HG02571 (cell line): Measurements from ENCODE around the gene CACNA1B.
"Not testable (repeated sequence)": the region's sequence is repeated elsewhere in the genome, so short reads cannot be mapped to it uniquely, and the experiment has no call there.

ENCODE experiments used
- ATAC-seq: cut with Tn5 transposase; IDR thresholded peaks from one replicate; pipeline ENCODE4 v1.9.1; 2021; ENCODE audit warnings: mild to moderate bottlenecking, moderate library complexity; ENCODE audit not compliant: unreplicated experiment

The CACNA1B gene

GRCh38 chr9:138010861-138011260, 133.3 kb downstream of the CACNA1B start:
- ATAC-seq = no peak

DNA sequence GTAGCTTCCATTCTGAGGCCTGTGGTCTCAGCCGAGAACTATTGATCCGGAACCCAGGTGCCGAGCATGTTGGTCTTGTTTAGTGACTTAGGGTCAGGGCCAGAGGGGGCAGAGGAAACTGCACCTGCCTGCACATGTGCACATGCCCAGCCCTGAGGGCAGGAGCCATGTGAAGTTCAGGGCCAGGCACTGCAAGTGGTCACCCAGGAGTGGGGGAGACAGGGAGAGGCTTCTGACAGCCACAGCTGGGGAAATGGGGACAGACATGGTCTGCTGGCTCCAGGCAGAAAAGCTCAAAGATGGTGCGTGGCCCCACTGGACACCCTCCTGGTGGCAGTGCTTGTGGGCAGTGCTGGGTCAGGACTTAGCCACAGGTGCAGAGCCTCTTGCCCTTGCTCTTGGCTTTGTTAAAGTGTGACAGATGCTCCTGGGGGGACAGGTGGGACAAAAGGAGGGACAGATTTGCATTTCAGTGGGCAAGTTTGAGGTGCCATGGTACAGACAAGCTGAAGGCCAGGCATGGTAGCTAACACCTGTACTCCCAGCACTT, 134.4 kb downstream of the CACNA1B start:
- no peak for ATAC-seq

DNA sequence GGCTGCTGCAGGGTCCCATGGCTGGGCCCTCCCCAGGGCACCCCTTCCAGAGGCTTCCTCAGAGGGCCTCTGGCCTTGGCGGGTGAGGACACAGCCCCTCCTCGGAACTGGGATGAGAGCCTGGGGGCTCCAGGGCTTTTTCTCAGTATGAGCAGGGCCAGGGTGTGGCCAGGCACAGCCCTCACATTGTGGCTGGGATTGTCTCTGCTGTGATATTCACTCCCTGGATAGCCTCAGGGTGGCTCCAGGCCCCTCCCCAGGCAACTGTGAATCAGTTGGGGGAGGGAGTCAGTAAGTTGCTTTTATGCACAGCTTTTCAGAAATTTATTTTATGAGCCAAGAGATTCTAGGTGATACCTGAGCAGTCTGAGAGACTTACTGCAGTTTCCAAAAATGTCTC, 135.7 kb downstream of the CACNA1B start:
- no peak for ATAC-seq

GRCh38 chr9:138013836-138014562, 136.4 kb downstream of the CACNA1B start:
- no peak for ATAC-seq

DNA sequence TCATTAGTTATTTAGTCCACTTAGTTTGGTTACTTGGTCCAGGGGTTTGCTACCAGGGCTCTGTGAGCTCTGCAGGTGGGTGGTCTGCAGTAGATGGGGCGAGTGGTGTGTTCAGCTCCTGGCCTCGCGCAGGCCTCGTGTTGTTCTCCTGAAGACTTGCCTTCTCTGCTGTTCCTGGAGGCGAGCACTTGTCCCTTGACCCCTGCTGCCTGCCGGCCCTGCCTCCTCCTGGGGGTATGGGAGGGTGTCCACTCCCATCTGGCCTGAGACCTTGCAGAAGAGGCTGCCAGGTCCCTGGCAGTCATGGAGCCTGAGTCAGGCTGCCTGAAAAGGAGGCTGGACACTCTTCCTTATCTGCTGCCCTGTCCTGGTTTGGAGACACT, 137.0 kb downstream of the CACNA1B start:
- no peak for ATAC-seq

DNA sequence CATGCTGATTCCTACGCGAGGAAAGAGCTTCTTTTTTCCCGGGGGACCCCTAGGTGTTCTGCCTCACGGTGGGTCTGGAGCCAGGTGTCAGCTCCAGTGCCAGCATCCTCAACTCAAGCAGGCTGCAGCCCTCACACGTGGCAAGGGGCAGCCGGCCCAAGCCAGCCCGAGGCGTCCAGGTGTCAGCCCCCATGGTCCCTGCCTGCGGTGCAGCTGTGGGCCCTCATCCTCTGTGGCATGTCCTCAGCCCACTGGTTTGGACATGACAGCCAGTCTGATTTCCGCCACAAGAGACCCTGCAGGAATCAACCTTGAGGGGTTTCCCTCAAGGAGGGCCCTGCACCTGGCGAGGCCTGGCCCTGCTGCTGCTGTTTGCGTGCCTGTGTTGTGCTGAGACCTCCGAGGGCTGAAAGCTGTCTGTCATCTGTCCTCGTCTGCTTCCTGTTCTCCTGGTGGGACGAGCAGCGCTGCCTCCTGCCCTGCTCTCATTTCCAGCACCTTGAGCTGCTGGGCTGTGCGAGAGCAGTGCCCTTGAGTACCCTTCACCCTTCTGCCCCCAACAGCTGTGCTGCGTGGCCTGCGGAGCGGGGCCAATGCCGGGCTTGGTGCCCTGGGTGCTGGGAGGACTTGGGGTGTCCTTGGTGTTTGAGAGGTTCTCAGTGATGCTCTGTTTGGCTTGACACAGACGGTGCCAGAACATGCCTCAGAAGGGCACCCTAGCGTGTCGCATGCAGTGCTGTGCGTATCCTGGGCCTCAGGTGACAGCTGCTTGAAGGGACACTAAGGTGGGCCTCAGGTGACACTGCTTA, 137.6 kb downstream of the CACNA1B start:
- no peak for ATAC-seq

- ATAC-seq = no peak
Observed at GRCh38 chr9:138016406-138017187, 139.0 kb downstream of the CACNA1B start.

DNA sequence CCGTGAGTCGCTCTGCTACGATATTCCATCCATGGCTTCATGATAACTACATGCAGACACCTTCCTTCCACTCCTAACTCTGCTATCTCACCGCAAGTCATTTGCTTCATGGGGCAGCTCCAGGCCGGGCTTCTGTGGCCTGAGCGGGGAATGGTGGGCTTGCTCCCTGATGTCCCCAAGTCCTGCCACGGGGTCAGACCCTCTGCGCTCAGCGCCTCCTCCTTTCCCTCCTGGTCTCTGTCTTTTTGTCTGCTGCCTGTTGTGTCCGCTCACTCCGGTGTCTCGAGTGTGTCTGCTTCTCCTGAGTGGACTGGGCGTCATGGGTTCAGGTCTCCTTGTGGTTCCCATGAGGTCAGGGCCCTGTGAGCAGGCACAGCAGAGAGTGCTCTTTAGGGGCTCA, 139.6 kb downstream of the CACNA1B start:
- ATAC-seq = no peak

DNA sequence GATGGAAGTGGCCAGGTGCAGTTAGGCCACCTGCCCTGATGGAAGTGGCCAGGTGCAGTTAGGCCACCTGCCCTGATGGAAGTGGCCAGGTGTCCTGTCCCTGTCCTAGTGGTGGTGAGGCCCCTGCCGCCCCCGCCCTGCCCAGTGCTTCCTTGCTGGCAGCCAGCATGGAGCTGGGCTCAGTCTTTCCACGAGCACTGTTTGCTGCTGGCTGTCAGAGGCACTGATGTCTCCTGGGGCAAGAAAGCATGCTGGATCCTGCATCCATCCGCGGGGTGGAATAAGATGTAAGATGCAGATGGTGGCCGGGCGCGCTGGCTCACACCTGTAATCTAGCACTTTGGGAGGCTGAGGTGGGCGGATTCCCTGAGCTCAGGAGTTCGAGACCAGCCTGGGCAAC, 141.9 kb downstream of the CACNA1B start:
- ATAC-seq = not testable (repeated sequence)

DNA sequence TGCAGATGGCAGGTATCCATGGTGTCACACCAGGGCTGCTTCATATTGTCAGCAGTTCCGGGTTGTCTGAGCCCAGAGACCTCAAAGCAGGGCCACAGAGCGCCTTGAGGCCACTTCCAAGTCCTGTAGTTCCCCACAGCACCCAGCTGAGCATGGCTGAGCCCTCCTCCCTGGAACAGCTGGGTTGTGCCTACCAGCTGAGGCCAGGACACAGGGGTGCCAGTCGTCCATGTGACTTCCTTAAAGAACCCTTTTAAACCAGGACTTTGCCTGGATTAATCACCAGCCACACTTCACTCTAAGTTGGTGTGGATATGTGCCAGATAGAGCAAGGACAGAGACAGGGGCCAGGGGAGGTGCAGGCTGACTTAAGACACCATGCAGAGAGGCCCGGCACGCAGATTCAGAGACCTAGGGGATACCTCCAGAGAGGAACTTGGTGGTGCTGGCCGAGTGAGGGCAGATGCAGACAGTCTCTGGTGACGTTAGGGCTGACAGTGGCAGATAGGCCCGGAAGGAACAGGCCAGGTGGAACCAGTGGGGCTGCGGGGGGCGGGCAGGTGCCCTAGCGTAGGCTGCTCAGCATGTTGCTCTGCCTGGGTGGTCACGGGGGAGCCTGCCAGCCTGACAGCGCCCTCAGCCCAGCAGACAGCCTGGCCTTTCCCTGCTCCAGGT, 142.7 kb downstream of the CACNA1B start:
- ATAC-seq = no peak

DNA sequence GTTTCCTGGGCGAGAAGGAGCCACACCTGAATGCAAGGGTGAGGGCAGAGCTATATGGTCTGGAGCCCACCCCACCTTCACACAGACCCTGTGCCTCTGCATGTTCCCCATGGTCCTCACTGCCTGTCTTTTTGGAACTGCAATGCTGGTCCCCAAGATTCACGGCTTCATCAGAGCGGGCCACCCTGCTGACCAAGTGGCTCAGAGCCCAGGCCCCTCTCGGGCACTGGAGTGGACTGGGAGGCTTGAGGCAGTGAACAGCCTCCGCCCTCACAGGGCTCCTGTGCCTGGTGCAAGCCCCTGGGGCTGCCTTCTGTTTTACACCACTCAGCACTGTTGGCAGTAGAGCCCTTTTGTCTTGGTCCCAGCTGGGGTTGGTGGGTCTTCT, 143.2 kb downstream of the CACNA1B start:
- no peak for ATAC-seq

- no peak for ATAC-seq
Observed at GRCh38 chr9:138021251-138022056, 143.9 kb downstream of the CACNA1B start.

- ATAC-seq = no peak
Observed at GRCh38 chr9:138022121-138022741, 144.6 kb downstream of the CACNA1B start.

DNA sequence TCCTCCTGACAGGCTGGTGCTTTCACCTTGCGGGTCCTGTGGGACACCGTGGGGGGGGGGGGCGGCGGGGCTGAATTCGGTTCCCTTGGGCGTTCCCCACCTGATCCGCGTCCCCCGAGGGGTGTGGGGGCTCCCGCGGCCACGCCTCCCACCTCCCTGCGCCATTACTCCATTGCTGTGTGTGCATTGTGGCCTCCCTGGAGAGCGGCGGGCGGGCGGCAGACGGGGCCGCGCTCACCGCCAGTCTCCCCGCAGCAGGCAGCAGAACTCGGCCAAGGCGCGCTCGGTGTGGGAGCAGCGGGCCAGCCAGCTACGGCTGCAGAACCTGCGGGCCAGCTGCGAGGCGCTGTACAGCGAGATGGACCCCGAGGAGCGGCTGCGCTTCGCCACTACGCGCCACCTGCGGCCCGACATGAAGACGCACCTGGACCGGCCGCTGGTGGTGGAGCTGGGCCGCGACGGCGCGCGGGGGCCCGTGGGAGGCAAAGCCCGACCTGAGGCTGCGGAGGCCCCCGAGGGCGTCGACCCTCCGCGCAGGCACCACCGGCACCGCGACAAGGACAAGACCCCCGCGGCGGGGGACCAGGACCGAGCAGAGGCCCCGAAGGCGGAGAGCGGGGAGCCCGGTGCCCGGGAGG, 145.3 kb downstream of the CACNA1B start:
- ATAC-seq = no peak

- ATAC-seq = no peak
Observed at GRCh38 chr9:138023394-138024124, 146.0 kb downstream of the CACNA1B start.

GRCh38 chr9:138024131-138024530, 146.5 kb downstream of the CACNA1B start:
- no peak for ATAC-seq

DNA sequence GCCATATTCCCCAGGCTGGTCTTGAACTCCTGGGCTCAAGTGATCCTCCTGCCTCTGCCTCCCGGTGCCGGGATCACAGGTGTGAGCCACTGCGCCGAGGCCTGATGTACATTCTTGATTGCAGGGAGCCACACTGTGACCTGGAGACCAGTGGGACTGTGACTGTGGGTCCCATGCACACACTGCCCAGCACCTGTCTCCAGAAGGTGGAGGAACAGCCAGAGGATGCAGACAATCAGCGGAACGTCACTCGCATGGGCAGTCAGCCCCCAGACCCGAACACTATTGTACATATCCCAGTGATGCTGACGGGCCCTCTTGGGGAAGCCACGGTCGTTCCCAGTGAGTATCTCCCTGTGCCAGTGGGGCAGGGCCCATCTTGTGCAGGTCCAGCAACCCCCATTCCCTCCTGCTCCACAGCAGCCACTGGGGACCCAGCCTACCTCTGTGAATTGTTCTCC, 147.3 kb downstream of the CACNA1B start:
- ATAC-seq = no peak

DNA sequence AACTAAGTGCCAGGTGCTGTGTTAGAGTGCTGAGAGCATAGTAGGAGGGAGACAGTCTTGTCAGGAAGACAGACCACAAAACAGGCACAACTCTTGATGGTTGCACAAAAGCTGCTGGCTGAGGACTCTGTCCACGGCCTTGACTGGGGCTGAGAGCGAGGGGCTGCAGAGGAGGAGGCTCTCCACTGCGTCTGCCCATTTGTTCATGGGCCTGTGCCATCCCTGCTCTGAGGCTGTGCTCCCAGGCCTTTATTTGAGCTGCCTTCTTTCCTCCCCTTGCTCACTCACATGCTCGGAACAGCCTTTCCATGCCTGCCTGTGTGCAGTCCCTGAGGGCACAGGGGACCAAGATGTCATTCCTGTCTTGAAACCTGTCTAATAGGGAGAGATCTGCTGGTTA, 147.8 kb downstream of the CACNA1B start:
- ATAC-seq = no peak
